Nephron progenitor cell (in vitro differentiated cells): ENCODE data around the gene PRR7.
"Not testable (repeated sequence)": the region's sequence is repeated elsewhere in the genome, so short reads cannot be mapped to it uniquely, and the experiment has no call there.

Experiments used
- DNase-seq: peaks from one replicate; pipeline ENCODE4 v3.0.0; 2021
- H3K27ac Mint-ChIP-seq: 2 replicates; pipeline ENCODE4 v1.8.0; 2021; ENCODE audit warnings: mild to moderate bottlenecking, moderate library complexity, mixed read lengths
- H3K27me3 Mint-ChIP-seq: 2 replicates; pipeline ENCODE4 v1.8.0; 2021; ENCODE audit warnings: mild to moderate bottlenecking, low read depth, mixed read lengths; ENCODE audit not compliant: poor library complexity
- H3K36me3 Mint-ChIP-seq: 2 replicates; pipeline ENCODE4 v1.8.0; 2021; ENCODE audit warnings: low read depth, mixed read lengths
- H3K4me1 Mint-ChIP-seq: 2 replicates; pipeline ENCODE4 v1.8.0; 2021; ENCODE audit warnings: mixed read lengths
- H3K4me3 Mint-ChIP-seq: 2 replicates; pipeline ENCODE4 v1.8.0; 2021; ENCODE audit warnings: mild to moderate bottlenecking, moderate library complexity, mixed read lengths
- H3K9me3 Mint-ChIP-seq: 2 replicates; pipeline ENCODE4 v1.8.0; 2021; ENCODE audit warnings: mild to moderate bottlenecking, moderate library complexity, mixed read lengths
- CTCF ChIP-seq: fragments of 200-600 bp; sonication (generic); IDR thresholded peaks from 2 replicates; pipeline ENCODE4 v1.5.0; 2021; ENCODE audit warnings: antibody characterized with exemption

PRR7 gene

DNA sequence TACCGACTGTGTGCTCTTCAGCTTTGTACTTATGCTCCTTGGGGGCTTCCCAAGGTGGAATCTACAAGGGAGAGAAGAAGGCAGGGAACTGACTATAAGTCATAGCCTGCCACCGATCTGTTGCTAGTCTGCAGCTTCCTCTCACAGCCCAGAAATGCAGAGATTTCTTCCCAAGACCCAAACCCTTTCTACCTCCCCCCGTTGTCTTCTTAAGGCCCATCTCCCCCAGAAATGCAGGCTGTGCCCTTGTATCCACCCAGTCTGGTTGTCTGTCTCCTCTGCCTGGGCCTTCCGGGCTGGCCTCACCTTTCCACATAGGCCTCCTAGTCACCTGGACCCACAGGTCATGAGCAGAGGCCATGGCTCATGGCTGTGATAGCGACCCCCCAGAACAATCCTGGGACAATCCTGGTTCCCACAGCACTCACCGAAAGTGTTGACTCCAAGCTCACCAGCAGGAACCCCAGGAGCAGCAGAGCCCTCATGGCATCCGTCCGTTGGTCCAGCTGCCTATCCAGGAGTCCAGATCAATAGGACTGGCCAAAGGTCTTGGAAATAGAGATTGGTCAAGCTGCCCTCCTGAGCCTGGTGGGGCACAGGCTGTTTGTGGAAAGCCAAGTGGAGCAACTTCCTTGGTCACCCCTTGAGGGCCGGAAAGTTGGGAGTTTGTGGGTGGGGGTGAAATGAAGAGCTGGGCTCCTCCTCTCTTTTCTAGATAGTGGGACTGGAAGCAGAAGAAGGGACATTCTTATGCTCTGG is 37.4 kb upstream of the PRR7 start, which contains the start of gene F12:
Gene F12 (minus strand): TSS at position 522 of the 759 bp plus-strand sequence. CDS start 37 bp downstream, at position 485.
- Mint-ChIP-seq H3K36me3 (no peaks in the 10 kb centered on the region), H3K4me3 (no peak within 1 kb of the TSS), H3K27ac (no peak within 1 kb of the TSS), H3K9me3 (no peaks in the 10 kb centered on the region), H3K27me3 (peaks cover 71% of the 10 kb centered on the region), H3K4me1 (peaks cover 12% of the 10 kb centered on the region)
- no peak for DNase-seq
- no peak for TF ChIP-seq CTCF

- TF ChIP-seq CTCF = no peak
- peaks cover 12% of the 10 kb centered on the region for H3K4me1 Mint-ChIP-seq
- H3K27ac Mint-ChIP-seq = no peak overlapping the region
- H3K9me3 Mint-ChIP-seq = no peaks in the 10 kb centered on the region
- H3K27me3 Mint-ChIP-seq = peaks cover 62% of the 10 kb centered on the region
- no peaks in the 10 kb centered on the region for H3K36me3 Mint-ChIP-seq
- no peak for DNase-seq
- no peak overlapping the region for H3K4me3 Mint-ChIP-seq
These were observed 36.0 kb upstream of the PRR7 start for GRCh38 chr5:177410575-177410974.

DNA sequence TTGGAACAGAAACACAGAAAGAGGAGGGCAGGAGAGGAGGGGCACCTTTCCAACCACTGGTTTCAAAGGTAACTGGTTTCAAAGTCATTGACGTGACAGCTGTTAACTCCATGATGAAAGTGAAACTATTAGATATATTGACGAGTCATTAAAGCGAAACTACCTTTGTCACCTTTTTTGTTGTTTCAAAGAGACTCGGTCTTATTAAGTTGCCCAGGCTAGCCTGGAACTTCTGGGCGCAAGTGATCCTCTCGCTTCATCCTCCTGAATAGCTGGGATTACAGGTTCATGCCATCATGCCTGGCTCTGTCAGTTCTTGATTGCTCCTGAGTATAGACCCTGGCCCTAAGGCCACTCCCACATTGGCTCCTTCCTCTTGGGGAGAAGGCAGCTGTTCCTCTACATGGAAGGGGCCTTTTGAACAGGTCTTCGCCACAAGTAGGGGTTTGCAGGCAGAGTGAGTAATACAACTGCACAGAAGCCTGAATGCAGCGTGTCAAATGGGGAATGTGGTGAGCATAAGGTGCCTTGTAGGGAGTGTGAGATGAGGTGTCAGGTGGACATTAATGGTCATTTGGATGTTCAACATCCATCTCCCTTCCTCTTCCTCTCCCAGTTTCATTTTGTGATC is 33.9 kb upstream of the PRR7 start:
- no peak for DNase-seq
- H3K27me3 Mint-ChIP-seq = peaks cover 40% of the 10 kb centered on the region
- no peak for TF ChIP-seq CTCF
- H3K36me3 Mint-ChIP-seq = no peaks in the 10 kb centered on the region
- peaks cover 12% of the 10 kb centered on the region for H3K4me1 Mint-ChIP-seq
- H3K9me3 Mint-ChIP-seq = no peaks in the 10 kb centered on the region
- H3K27ac Mint-ChIP-seq = no peak overlapping the region
- H3K4me3 Mint-ChIP-seq = no peak overlapping the region

DNA sequence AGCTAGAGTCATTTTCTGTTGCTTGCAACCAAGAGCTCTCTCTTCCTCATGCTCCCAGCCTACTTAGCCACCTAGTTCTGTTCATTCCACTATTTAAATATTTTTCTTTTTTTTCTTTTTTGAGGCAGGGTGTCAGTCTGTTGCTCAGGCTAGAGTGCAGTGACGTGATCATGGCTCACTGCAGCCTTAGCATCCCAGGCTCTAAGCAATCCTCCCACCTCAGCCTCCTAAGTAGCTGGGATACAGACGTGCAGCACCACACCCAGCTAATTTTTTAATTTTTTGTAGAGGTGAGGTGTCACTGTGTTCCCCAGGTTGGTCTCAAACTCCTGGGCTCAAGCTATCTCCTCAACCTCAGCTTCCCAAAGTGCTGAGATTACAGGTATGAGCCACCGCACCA is 32.1 kb upstream of the PRR7 start:
- no peak for DNase-seq
- Mint-ChIP-seq H3K4me1 (peaks cover 12% of the 10 kb centered on the region), H3K36me3 (no peaks in the 10 kb centered on the region)

DNA sequence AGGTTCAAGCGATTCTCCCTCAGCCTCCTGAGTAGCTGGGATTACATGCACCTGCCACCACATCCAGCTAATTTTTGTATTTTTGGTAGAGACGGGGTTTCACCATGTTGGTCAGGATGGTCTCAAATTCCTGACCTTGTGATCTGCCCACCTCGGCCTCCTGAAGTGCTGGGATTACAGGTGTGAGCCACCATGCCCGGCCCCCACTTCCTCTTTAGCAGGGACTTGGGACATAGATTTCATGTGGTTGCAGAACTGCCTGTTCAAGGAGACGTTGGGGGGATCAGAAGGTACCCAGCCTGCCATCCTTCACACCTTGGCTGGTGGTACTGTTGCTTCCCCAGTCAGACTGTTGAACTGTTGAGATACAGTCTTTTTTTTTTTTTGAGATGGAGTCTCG is 29.5 kb upstream of the PRR7 start:
- peaks cover 15% of the 10 kb centered on the region for H3K4me1 Mint-ChIP-seq
- DNase-seq = not testable (repeated sequence)

More for the DNA sequence above, 32.1 kb upstream of the PRR7 start:
- no peak for TF ChIP-seq CTCF
- Mint-ChIP-seq H3K4me3 (no peak overlapping the region), H3K27me3 (peaks cover 22% of the 10 kb centered on the region), H3K9me3 (no peaks in the 10 kb centered on the region), H3K27ac (no peak overlapping the region)

DNA sequence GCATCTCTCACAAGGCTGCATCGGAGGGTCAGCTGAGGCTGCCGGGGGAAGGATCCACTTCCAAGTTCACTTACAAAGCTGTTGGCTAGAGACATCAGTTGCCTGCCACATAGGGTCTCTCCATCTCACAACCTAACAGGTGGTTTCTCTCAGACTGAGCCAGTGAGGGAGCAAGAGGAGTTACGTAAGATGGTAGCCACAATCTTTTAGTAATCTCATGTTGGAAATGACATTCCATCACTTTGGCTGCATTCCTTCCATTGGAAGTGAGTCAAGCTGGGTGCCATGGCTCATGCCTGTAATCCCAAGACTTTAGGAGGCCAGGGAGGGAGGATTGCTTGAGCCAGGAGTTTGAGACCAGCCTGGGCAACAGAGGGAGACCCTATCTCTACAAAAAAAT is 27.6 kb upstream of the PRR7 start:
- Mint-ChIP-seq H3K27ac (no peak overlapping the region), H3K4me1 (peaks cover 9% of the 10 kb centered on the region), H3K27me3 (peaks cover 6% of the 10 kb centered on the region), H3K9me3 (no peaks in the 10 kb centered on the region), H3K36me3 (no peaks in the 10 kb centered on the region), H3K4me3 (no peak overlapping the region)
- TF ChIP-seq CTCF = no peak
- no peak for DNase-seq

More for the DNA sequence above, 29.5 kb upstream of the PRR7 start:
- H3K27me3 Mint-ChIP-seq = peaks cover 13% of the 10 kb centered on the region
- not testable (repeated sequence) for H3K36me3 Mint-ChIP-seq, H3K27ac Mint-ChIP-seq, H3K4me3 Mint-ChIP-seq, H3K9me3 Mint-ChIP-seq

DNA sequence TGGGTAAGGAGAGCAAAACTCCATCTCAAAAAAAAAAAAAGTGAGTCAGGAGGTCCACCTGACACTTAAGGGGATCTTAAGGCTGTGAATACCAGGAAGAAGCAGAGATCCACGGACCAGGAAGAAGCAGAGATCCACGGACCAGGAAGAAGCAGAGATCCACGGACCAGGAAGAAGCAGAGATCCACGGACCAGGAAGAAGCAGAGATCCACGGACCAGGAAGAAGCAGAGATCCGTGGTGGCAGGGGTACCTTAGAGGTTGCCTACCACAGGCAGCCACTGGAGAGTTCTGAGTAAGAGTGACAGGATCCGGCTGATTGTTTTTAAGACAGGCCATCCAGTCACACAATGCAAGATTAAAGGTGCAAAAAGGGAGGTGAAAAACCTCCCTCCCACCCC is 26.1 kb upstream of the PRR7 start:
- not testable (repeated sequence) for H3K27me3 Mint-ChIP-seq, H3K27ac Mint-ChIP-seq, H3K9me3 Mint-ChIP-seq, H3K36me3 Mint-ChIP-seq, DNase-seq, H3K4me3 Mint-ChIP-seq
- peaks cover 22% of the 10 kb centered on the region for H3K4me1 Mint-ChIP-seq
